OCI-LY3 (cell line): ENCODE results near the gene ASCL1.

ENCODE experiments used
- H2AFZ ChIP-seq: fragments of 200-600, 300-600 bp; shearing (Covaris generic); 2 replicates; pipeline ENCODE4 v1.6.0; 2014; ENCODE audit warnings: antibody characterized with exemption, low read depth, low read length
- H3K27ac ChIP-seq: fragments of 200-600, 300-600 bp; sonication (generic); 2 replicates; pipeline ENCODE4 v1.5.1; 2014; ENCODE audit warnings: mild to moderate bottlenecking, low read length, moderate library complexity, mixed read lengths
- H3K27me3 ChIP-seq: fragments of 200-600, 300-600 bp; sonication (generic); 2 replicates; pipeline ENCODE4 v1.6.1; 2014; ENCODE audit warnings: low read depth, low read length, mixed read lengths
- H3K36me3 ChIP-seq: fragments of 200-600, 300-600 bp; sonication (generic); replicated peaks from 2 replicates; pipeline ENCODE3; 2014; ENCODE audit warnings: low read depth, low read length, mixed read lengths
- H3K4me1 ChIP-seq: fragments of 300-600, 200-600 bp; sonication (generic); 2 replicates; pipeline ENCODE4 v1.6.1; 2014; ENCODE audit warnings: low read length, mixed read lengths
- H3K4me2 ChIP-seq: fragments of 200-600, 300-600 bp; sonication (generic); 2 replicates; pipeline ENCODE4 v1.6.1; 2014; ENCODE audit warnings: low read length, mixed read lengths
- H3K4me3 ChIP-seq: fragments of 300-600, 200-600 bp; sonication (generic); 2 replicates; pipeline ENCODE4 v1.5.1; 2014; ENCODE audit warnings: antibody characterized with exemption, mild to moderate bottlenecking, low read length, moderate library complexity
- H3K79me2 ChIP-seq: fragments of 300-600, 200-600 bp; shearing (Covaris generic); 2 replicates; pipeline ENCODE4 v1.6.1; 2014; ENCODE audit warnings: mild to moderate bottlenecking, low read length, mixed read lengths
- H3K9ac ChIP-seq: fragments of 300-600, 200-600 bp; shearing (Covaris generic); 2 replicates; pipeline ENCODE4 v1.6.0; 2014; ENCODE audit warnings: mild to moderate bottlenecking, low read length, moderate library complexity
- H3K9me3 ChIP-seq: fragments of 200-600, 300-600 bp; shearing (Covaris generic); 2 replicates; pipeline ENCODE4 v1.6.1; 2014; ENCODE audit warnings: low read length, mixed read lengths; ENCODE audit not compliant: insufficient read depth
- H4K20me1 ChIP-seq: fragments of 200-600, 300-600 bp; sonication (generic); 2 replicates; pipeline ENCODE4 v1.6.1; 2016; ENCODE audit warnings: low read length, mixed read lengths; ENCODE audit not compliant: insufficient read depth
- EZH2phosphoT487 ChIP-seq: fragments of 200-600 bp; shearing (Covaris generic); IDR thresholded peaks from 2 replicates; pipeline ENCODE4 v1.6.1; 2018; ENCODE audit warnings: antibody characterized with exemption, mixed run types, low read depth
- TF ChIP-seq, protein P1 (sequence below): fragments of 200-600, 300-600 bp; sonication (generic); IDR thresholded peaks from 2 replicates; pipeline ENCODE4 v1.5.1; 2014; ENCODE audit warnings: antibody characterized with exemption, low read length, low read depth

Gene ASCL1

DNA sequence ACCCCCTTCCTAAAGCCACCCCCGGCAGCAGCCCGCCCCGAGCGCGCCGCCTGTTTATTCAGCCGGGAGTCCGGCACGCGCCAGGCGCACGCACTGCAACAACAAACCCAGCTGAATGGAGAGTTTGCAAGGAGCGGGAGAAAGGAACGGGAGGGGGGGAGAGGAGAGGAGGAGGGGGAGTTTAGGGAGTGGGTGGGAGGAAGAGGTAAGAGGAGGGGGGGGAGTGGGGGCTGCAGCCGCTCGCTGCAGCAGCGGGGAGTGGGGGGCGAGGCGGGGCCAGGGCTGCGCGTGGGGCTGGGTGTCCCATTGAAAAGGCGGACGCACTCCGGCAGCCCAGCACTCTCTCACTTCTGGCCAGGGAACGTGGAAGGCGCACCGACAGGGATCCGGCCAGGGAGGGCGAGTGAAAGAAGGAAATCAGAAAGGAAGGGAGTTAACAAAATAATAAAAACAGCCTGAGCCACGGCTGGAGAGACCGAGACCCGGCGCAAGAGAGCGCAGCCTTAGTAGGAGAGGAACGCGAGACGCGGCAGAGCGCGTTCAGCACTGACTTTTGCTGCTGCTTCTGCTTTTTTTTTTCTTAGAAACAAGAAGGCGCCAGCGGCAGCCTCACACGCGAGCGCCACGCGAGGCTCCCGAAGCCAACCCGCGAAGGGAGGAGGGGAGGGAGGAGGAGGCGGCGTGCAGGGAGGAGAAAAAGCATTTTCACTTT lies at the start of gene ASCL1:
TSS of gene ASCL1 (plus strand) at position 336 of the 712 bp plus-strand sequence. CDS start 571 bp downstream, outside the sequence.
- no peak within 1 kb of the TSS for H3K27ac ChIP-seq
- no peaks in the 10 kb centered on the region for H3K27me3 ChIP-seq
- no peaks in the 10 kb centered on the region for H3K79me2 ChIP-seq
- no peak within 1 kb of the TSS for H2AFZ ChIP-seq
- TF ChIP-seq, protein P1, sequence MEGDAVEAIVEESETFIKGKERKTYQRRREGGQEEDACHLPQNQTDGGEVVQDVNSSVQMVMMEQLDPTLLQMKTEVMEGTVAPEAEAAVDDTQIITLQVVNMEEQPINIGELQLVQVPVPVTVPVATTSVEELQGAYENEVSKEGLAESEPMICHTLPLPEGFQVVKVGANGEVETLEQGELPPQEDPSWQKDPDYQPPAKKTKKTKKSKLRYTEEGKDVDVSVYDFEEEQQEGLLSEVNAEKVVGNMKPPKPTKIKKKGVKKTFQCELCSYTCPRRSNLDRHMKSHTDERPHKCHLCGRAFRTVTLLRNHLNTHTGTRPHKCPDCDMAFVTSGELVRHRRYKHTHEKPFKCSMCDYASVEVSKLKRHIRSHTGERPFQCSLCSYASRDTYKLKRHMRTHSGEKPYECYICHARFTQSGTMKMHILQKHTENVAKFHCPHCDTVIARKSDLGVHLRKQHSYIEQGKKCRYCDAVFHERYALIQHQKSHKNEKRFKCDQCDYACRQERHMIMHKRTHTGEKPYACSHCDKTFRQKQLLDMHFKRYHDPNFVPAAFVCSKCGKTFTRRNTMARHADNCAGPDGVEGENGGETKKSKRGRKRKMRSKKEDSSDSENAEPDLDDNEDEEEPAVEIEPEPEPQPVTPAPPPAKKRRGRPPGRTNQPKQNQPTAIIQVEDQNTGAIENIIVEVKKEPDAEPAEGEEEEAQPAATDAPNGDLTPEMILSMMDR = no peak
- no peak for TF ChIP-seq EZH2phosphoT487
- no peak within 1 kb of the TSS for H3K9ac ChIP-seq
- no peak within 1 kb of the TSS for H3K4me2 ChIP-seq
- H3K36me3 ChIP-seq = no peaks in the 10 kb centered on the region
- H3K9me3 ChIP-seq = no peaks in the 10 kb centered on the region
- no peaks in the 10 kb centered on the region for H4K20me1 ChIP-seq
- H3K4me3 ChIP-seq = no peak within 1 kb of the TSS
- H3K4me1 ChIP-seq = peaks cover 19% of the 10 kb centered on the region

DNA sequence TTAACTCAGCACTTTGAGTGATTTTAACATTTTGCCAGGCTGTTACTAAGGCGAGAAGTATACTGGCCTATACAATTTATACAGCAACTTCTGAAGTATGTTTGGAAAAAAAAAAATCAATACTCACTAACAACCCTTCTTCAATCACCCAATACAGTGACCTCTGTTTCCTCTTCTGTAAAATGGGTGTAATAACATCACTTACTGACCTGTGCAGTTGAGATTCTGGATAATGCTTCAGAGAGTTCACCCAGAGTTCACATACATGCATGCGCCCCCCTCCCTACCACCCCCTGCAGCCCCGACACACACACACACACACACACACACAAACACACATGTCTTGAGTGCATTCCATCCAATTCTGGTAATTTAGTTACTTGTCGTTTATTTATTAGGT lies 49.6 kb upstream of the ASCL1 start:
- no peak for TF ChIP-seq EZH2phosphoT487
- TF ChIP-seq, protein P1 = no peak
- H4K20me1 ChIP-seq = no peaks in the 10 kb centered on the region
- H3K4me1 ChIP-seq = peaks cover 14% of the 10 kb centered on the region
- H3K27me3 ChIP-seq = no peaks in the 10 kb centered on the region
- H3K9ac ChIP-seq = no peak overlapping the region
- H3K27ac ChIP-seq = no peak overlapping the region
- H3K4me3 ChIP-seq = no peak overlapping the region
- H3K36me3 ChIP-seq = no peaks in the 10 kb centered on the region
- H3K79me2 ChIP-seq = no peaks in the 10 kb centered on the region
- H3K4me2 ChIP-seq = no peak overlapping the region
- H3K9me3 ChIP-seq = no peaks in the 10 kb centered on the region
- H2AFZ ChIP-seq = no peak overlapping the region

- H3K27me3 ChIP-seq = no peaks in the 10 kb centered on the region
Observed at GRCh38 chr12:102910137-102910536, 47.3 kb upstream of the ASCL1 start.

DNA sequence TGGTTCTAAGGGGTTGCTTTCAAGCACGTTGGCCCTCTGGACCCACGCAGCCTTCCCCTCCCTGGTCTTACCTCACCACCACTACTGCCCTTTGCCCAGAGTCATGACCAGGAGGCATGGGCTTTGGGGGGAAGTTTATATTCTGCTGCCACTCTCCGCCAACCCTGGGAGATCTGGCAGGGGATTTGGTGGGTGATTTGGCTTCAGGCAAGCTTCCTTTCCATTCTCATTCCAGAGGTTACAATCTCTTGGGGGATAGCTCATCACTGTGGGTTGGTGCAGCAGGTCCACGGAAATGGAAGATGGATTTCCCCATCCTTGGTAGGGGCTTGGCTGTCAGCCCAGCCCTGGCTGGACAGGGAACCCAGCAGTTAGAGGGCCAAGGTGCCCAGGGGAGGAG lies 46.7 kb upstream of the ASCL1 start:
- no peak overlapping the region for H3K4me2 ChIP-seq
- H2AFZ ChIP-seq = no peak overlapping the region
- H4K20me1 ChIP-seq = no peaks in the 10 kb centered on the region
- H3K4me3 ChIP-seq = no peak overlapping the region
- no peak overlapping the region for H3K27ac ChIP-seq
- no peak overlapping the region for H3K9ac ChIP-seq
- no peak for TF ChIP-seq EZH2phosphoT487
- TF ChIP-seq, protein P1 = no peak
- no peaks in the 10 kb centered on the region for H3K4me1 ChIP-seq
- H3K36me3 ChIP-seq = no peaks in the 10 kb centered on the region
- no peaks in the 10 kb centered on the region for H3K79me2 ChIP-seq
- no peaks in the 10 kb centered on the region for H3K9me3 ChIP-seq
- no peaks in the 10 kb centered on the region for H3K27me3 ChIP-seq

More at GRCh38 chr12:102910137-102910536, 47.3 kb upstream of the ASCL1 start:
- Histone ChIP-seq H2AFZ (no peak overlapping the region), H3K79me2 (no peaks in the 10 kb centered on the region), H4K20me1 (no peaks in the 10 kb centered on the region), H3K4me1 (no peaks in the 10 kb centered on the region), H3K4me3 (no peak overlapping the region), H3K27ac (no peak overlapping the region), H3K9ac (no peak overlapping the region), H3K9me3 (no peaks in the 10 kb centered on the region), H3K4me2 (no peak overlapping the region), H3K36me3 (no peaks in the 10 kb centered on the region)
- TF ChIP-seq, protein P1 = no peak
- TF ChIP-seq EZH2phosphoT487 = no peak
